Left lung (tissue), 14 donors: ENCODE results near the gene NAT9. TPM values are rescaled to one million over a fixed set of nuclear protein-coding genes. Genes with fewer than 3 reads are reported as not detected.

Source experiments
- ATAC-seq: fragments of 200-7000 bp; cut with Tn5 transposase; one replicate; pipeline ENCODE4 v1.9.1; 2020; ENCODE audit warnings: moderate library complexity
- DNase-seq, 4 donors: peaks; one replicate each; pipeline ENCODE4 v3.0.0-alpha.2; 2013 to 2020
- H3K27ac ChIP-seq, 2 donors: fragments of 200-600 bp; sonication (generic) in 1 of 2; one replicate each; pipeline versions ENCODE4 v1.5.0 to v1.8.0; 2020 to 2021
- H3K27me3 ChIP-seq, 2 donors: fragments of 200-600 bp; sonication (generic) in 1 of 2; one replicate each; pipeline versions ENCODE4 v1.5.0 to v1.8.0; 2020 to 2021
- H3K36me3 ChIP-seq, 2 donors: fragments of 200-600 bp; sonication (generic) in 1 of 2; one replicate each; pipeline versions ENCODE4 v1.5.0 to v1.8.0; 2020 to 2021
- H3K4me1 ChIP-seq, 2 donors: fragments of 200-600 bp; one replicate each; pipeline ENCODE4 v1.8.0; 2021
- H3K4me3 ChIP-seq, 2 donors: fragments of 200-600 bp; sonication (generic) in 1 of 2; one replicate each; pipeline versions ENCODE4 v1.5.0 to v1.8.0; 2020 to 2021; ENCODE audit warnings: mild to moderate bottlenecking in 1 of 2
- H3K9me3 ChIP-seq, 2 donors: fragments of 200-600 bp; sonication (generic) in 1 of 2; one replicate each; pipeline versions ENCODE4 v1.5.0 to v1.8.0; 2020 to 2021
- intact Hi-C, 2 donors: fragments of 100-400 bp; cut with DNase I; formaldehyde crosslinking; loops; one replicate each; pipeline versions ENCODE4 v1.11.2 to v1.14.2; 2022
- long read RNA-seq, 12 donors: library from polyadenylated mRNA in 2 of 12; unstranded in 2 of 12; transcript quantifications; one replicate each; pipeline ENCODE4 v2.0.0 and lab custom pipeline, GENCODE V29; 2019 to 2026
- polyA plus RNA-seq, 6 donors: library from polyadenylated mRNA; unstranded; fragments of 120-200 nt; gene quantifications; one replicate each; pipeline ENCODE4 v1.2.1, GENCODE V29; 2013; ENCODE audit not compliant: insufficient read length in 6 of 6
- total RNA-seq, 2 donors: library from RNA; stranded (reverse); fragmentation: NEBNext Ultra II Directional; extraction: Animal tissue kit (Norgen Biotek cat#: 25700); gene quantifications; one replicate each; pipeline ENCODE4 v1.2.1, GENCODE V29; 2021
- TF ChIP-seq, protein P1 (sequence below), 2 donors: fragments of 200-600 bp; sonication (generic) in 1 of 2; IDR thresholded peaks; one replicate each; pipeline versions ENCODE4 v1.5.0 to v1.8.0; 2021; ENCODE audit warnings: antibody characterized with exemption in 2 of 2
- donor health status: DM: no; HTN: yes; CAD: no.
- donor health status: DM: no; HTN: no; CAD: no.

Gene NAT9, protein sequence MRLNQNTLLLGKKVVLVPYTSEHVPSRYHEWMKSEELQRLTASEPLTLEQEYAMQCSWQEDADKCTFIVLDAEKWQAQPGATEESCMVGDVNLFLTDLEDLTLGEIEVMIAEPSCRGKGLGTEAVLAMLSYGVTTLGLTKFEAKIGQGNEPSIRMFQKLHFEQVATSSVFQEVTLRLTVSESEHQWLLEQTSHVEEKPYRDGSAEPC
- total RNA-seq = 10 to 100 TPM; 42.8 to 45.8 TPM
- polyA plus RNA-seq = 10 to 100 TPM; 40.3 to 52.8 (median 47.9) TPM
- long read RNA-seq, donor 1, transcript NAT9-201 (7 exons, 1,875 nt) = major isoform, 5 of 13 reads
- long read RNA-seq, donor 1, partial matches to known transcripts = 0 of 13 reads
- long read RNA-seq, donor 1, other reads (novel, unspliced or antisense) = 0 of 13 reads
- long read RNA-seq, donor 2, transcript NAT9-210 (7 exons, 1,860 nt) = major isoform, 11 of 15 reads
- long read RNA-seq, donor 2, partial matches to known transcripts = 0 of 15 reads
- long read RNA-seq, donor 2, other reads (novel, unspliced or antisense) = 0 of 15 reads
- long read RNA-seq, donor 3, partial matches to known transcripts = 0 of 8 reads
- long read RNA-seq, donor 3, other reads (novel, unspliced or antisense) = 0 of 8 reads
- long read RNA-seq, donor 4, transcript NAT9-210 (7 exons, 1,860 nt) = minor isoform, 10 of 40 reads
- long read RNA-seq, donor 4, transcript NAT9-201 (7 exons, 1,875 nt) = major isoform, 11 of 40 reads
- long read RNA-seq, donor 4, partial matches to known transcripts = 1 of 40 reads
- long read RNA-seq, donor 4, other reads (novel, unspliced or antisense) = 10 of 40 reads
- long read RNA-seq, donor 5, transcript NAT9-210 (7 exons, 1,860 nt) = major isoform, 7 of 15 reads
- long read RNA-seq, donor 5, partial matches to known transcripts = 0 of 15 reads
- long read RNA-seq, donor 5, other reads (novel, unspliced or antisense) = 0 of 15 reads
- long read RNA-seq, donor 6, partial matches to known transcripts = 0 of 12 reads
- long read RNA-seq, donor 6, other reads (novel, unspliced or antisense) = 0 of 12 reads
- long read RNA-seq, donor 7, partial matches to known transcripts = 0 of 10 reads
- long read RNA-seq, donor 7, other reads (novel, unspliced or antisense) = 0 of 10 reads
- long read RNA-seq, donor 8, partial matches to known transcripts = 0 of 13 reads
- long read RNA-seq, donor 8, other reads (novel, unspliced or antisense) = 0 of 13 reads
- long read RNA-seq, donor 9 = 0 reads
- long read RNA-seq, donor 10, transcript NAT9-201 (7 exons, 1,875 nt) = minor isoform, 7 of 47 reads
- long read RNA-seq, donor 10, transcript NAT9-210 (7 exons, 1,860 nt) = major isoform, 15 of 47 reads
- long read RNA-seq, donor 10, partial matches to known transcripts = 2 of 47 reads
- long read RNA-seq, donor 10, other reads (novel, unspliced or antisense) = 14 of 47 reads
- long read RNA-seq, donor 11 = 0 reads
- long read RNA-seq, donor 12, transcript NAT9-210 (7 exons, 1,860 nt) = major isoform, 6 of 18 reads
- long read RNA-seq, donor 12, partial matches to known transcripts = 0 of 18 reads
- long read RNA-seq, donor 12, other reads (novel, unspliced or antisense) = 0 of 18 reads

DNA sequence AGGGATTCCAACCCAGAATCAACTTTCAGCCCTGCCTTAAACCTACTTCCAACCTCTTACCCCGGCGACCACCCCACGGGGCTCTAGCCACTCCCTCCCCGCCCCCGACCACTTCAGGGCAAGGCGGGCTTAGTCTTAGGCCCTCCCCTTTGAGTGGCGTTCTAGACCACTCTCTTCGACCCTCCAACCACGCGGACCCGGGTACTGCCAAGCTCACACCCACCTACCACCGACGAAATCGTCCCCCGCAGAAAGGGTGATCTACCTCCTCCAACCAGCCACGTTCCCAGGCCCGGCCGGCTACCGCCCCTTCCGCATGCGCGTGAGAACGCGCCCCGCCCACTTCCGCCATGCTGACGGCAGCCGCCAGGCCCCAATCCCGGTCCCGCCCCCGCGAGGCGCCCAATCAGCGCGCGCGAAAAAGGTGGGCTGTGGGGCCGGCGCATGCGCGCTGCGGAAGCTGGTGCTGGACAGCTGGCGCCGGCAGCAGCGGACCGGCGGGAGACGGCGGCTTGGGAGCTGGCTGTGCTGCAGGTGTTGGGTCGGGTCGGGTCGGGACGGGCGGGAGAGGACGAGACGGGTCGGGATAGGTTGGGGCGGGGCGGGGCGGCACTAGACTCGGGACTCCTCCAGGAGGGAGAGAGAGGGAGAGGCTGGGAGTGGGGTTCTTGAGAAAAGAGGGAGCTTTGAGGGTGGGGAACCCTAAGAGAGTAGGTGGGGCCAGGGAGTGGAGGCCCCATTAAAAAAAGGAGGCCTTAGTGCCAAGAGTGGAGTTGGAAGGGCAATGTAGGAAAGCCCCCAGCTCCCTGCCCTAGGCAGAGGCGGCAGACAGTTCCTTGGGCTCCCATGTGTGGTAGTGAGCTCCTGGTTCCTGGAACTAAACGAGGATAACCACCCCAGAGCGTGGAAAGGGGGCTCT, at the start of gene NAT9:
NAT9 (minus strand) TSS at position 302 of the 919 bp plus-strand sequence. CDS start 647 bp downstream, outside the sequence.
- H3K4me1 ChIP-seq = peaks cover 17 to 64% of the 10 kb centered on the region in 2 donors
- no peaks in the 10 kb centered on the region for H3K9me3 ChIP-seq
- DNase-seq (peak; percentile 96 to 99 (median 98)), ATAC-seq (peak; percentile 95)
- TF ChIP-seq, protein P1, sequence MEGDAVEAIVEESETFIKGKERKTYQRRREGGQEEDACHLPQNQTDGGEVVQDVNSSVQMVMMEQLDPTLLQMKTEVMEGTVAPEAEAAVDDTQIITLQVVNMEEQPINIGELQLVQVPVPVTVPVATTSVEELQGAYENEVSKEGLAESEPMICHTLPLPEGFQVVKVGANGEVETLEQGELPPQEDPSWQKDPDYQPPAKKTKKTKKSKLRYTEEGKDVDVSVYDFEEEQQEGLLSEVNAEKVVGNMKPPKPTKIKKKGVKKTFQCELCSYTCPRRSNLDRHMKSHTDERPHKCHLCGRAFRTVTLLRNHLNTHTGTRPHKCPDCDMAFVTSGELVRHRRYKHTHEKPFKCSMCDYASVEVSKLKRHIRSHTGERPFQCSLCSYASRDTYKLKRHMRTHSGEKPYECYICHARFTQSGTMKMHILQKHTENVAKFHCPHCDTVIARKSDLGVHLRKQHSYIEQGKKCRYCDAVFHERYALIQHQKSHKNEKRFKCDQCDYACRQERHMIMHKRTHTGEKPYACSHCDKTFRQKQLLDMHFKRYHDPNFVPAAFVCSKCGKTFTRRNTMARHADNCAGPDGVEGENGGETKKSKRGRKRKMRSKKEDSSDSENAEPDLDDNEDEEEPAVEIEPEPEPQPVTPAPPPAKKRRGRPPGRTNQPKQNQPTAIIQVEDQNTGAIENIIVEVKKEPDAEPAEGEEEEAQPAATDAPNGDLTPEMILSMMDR (IDR thresholded peaks at IDR 0.05) = no peak
- peaks cover 0 to 31% of the 10 kb centered on the region in 2 donors for H3K36me3 ChIP-seq
- no peaks in the 10 kb centered on the region for H3K27me3 ChIP-seq
- peak within 1 kb of the TSS in 1 of 2 donors; percentile 66 for H3K27ac ChIP-seq
- intact Hi-C loops = no loop called here
- H3K4me3 ChIP-seq = peak within 1 kb of the TSS; percentile 87 to 90

DNA sequence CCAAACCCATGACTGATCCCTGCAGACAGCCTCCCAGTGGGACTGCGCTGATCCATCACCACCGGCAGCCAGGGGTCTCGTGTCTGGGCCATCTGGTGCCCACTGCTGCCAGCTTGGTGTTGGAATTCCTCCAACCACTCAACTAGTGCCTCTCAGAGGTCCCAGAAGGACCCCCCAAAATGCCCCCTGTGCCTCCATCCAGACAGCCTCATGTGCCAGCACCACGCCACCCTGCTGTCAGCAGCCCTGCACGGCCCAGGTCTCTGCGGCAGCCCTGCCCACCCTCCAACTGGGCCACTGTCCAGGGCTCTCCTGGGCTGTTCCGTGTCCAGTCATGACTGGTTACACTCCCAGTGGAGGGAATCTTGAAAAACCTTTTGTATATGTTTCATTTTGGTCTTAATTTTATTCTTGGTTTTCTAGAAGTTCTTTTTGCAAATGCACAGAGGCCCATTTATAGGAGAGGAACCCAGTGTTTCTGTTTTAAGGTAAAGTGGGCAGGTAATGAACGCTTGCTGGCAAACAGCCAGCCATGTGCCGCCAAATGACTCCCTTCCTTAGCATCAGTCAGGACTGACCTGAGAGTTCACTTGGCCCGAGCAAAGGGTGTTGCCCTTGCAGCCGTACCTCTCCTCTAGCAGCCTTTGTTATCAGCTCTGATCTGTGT, 48.9 kb upstream of the NAT9 start:
- no peaks in the 10 kb centered on the region for H3K4me1 ChIP-seq
- DNase-seq (no peak), ATAC-seq (no peak)
- TF ChIP-seq, protein P1 (IDR thresholded peaks at IDR 0.05) = no peak
- peaks cover 0 to 77% of the 10 kb centered on the region in 2 donors for H3K36me3 ChIP-seq
- no peak overlapping the region for H3K4me3 ChIP-seq
- no peak overlapping the region for H3K27ac ChIP-seq
- H3K9me3 ChIP-seq = no peaks in the 10 kb centered on the region
- intact Hi-C loops = no loop called here
- H3K27me3 ChIP-seq = no peaks in the 10 kb centered on the region

DNA sequence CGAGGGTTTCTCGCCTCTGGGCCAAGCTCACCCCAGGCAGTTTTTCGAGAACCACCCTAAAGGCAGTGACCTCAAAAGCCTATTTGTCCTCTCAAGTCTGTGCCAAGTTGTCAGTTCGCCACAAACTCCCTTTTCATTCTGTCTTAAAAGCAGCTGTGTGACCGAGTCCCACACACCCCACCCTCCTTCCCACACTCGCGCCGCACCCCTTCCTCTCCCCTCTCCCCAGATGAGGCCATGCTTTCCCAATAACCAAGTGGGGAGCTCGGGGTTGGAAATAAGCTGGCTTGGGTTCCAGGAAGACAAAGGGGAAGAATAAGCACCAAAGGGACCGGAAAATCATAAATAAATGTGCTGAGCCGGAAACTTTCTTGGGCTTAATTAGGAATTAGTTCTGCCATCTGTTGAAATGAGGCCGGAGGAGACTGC, 46.8 kb upstream of the NAT9 start:
- intact Hi-C loops = no loop called here
- Histone ChIP-seq H3K36me3 (peaks cover 0 to 77% of the 10 kb centered on the region in 2 donors), H3K27me3 (no peaks in the 10 kb centered on the region), H3K4me1 (no peaks in the 10 kb centered on the region), H3K9me3 (no peaks in the 10 kb centered on the region), H3K27ac (no peak overlapping the region), H3K4me3 (no peak overlapping the region)
- DNase-seq (peak in 1 of 4 donors; percentile 29), ATAC-seq (no peak)
- TF ChIP-seq, protein P1 (IDR thresholded peaks at IDR 0.05) = no peak
